PC-3 (cell line): ENCODE data around the gene RPS23.

Experiments used
- EZH2 ChIP-seq: fragments of 300-600 bp; sonication (generic); IDR thresholded peaks from one replicate; pipeline ENCODE4 v1.6.1; 2017; ENCODE audit warnings: antibody characterized with exemption, mild to moderate bottlenecking, low read length; ENCODE audit not compliant: unreplicated experiment
- TF ChIP-seq, protein P1 (sequence below): fragments of 300-600 bp; sonication (generic); conservative IDR thresholded peaks from 2 replicates; pipeline ENCODE4 v1.5.1; 2017; ENCODE audit warnings: antibody characterized with exemption, low read depth, mild to moderate bottlenecking, low read length

DNA sequence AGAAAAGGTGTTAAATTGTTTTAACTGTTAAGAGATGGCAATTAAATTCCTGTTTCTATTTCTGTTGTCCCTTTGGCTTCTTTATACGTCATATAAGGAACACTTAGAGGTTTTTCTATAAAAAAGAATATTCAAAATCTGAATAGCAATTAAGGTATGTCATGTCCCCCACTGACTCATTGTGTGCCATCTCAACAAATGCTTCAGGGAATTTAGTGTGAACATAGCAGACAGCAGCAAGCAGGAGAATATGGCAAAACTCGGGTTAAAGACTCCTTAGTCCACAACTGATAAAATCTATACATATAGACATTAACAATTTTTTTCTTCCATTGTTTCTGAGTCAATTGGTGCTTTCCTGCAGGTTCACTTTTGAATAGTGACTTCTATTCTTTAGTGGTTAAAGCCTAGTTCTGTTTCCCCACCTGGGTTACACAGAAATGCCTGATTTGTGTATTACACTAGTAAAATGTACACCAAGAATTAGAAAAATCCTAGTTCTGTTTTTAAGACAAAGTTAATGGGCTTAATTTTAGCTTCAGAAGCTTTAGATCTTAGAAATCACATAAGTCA lies 17.9 kb upstream of the RPS23 start:
- TF ChIP-seq, protein P1, sequence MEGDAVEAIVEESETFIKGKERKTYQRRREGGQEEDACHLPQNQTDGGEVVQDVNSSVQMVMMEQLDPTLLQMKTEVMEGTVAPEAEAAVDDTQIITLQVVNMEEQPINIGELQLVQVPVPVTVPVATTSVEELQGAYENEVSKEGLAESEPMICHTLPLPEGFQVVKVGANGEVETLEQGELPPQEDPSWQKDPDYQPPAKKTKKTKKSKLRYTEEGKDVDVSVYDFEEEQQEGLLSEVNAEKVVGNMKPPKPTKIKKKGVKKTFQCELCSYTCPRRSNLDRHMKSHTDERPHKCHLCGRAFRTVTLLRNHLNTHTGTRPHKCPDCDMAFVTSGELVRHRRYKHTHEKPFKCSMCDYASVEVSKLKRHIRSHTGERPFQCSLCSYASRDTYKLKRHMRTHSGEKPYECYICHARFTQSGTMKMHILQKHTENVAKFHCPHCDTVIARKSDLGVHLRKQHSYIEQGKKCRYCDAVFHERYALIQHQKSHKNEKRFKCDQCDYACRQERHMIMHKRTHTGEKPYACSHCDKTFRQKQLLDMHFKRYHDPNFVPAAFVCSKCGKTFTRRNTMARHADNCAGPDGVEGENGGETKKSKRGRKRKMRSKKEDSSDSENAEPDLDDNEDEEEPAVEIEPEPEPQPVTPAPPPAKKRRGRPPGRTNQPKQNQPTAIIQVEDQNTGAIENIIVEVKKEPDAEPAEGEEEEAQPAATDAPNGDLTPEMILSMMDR: no peak
- no peak for TF ChIP-seq EZH2
